Sigmoid colon (tissue), 4 donors: ENCODE measurements around the gene UGT1A7.

Source experiments
- EP300 ChIP-seq, 4 donors: sonication (generic); formaldehyde crosslinking; IDR thresholded peaks; one replicate each; pipeline ENCODE4 v1.6.1; 2017; ENCODE audit warnings: antibody characterized with exemption in 4 of 4
- POLR2A ChIP-seq, 2 donors: fragments of 450-650 bp; IDR thresholded peaks; one replicate each; pipeline ENCODE4 v1.6.1; 2016; ENCODE audit warnings: antibody characterized with exemption in 2 of 2, mild to moderate bottlenecking in 2 of 2, moderate library complexity in 2 of 2
- POLR2AphosphoS5 ChIP-seq, 4 donors: sonication (generic); formaldehyde crosslinking; IDR thresholded peaks; one replicate each; pipeline ENCODE4 v1.6.1; 2017; ENCODE audit warnings: antibody characterized with exemption in 4 of 4
- TF ChIP-seq, protein P1 (sequence below), 4 experiments: fragments of 450-650 bp in 3 of 4; fragments of 200-600 bp in 1 of 4; IDR thresholded peaks; one replicate each; pipeline ENCODE4 v1.5.1; 2016 to 2019; ENCODE audit warnings: antibody characterized with exemption in 4 of 4, mild to moderate bottlenecking in 3 of 4, moderate library complexity in 2 of 4

DNA sequence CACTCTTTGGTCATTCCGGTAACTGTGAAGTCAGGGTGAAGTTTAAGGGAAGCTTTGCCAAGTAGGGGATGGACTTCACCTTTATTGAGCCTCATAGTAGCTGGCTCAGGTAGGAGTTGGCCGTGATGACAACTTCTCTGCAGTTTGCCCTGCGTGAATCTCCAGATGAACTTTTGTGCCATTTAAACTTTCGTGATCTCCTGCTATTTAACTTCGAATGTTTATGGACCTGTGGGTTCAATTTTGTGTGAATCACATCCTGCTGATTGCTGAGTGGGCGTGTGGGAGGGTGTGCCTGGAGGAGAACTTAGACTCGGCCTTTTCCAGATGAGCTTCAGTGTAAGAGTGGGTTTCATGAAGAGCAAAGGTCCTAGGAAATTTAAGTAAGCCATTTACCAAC is 82.6 kb downstream of the UGT1A7 start:
- TF ChIP-seq POLR2A (IDR thresholded peaks at IDR 0.05) (no peak), POLR2AphosphoS5 (IDR thresholded peaks at IDR 0.05) (no peak), EP300 (IDR thresholded peaks at IDR 0.05) (no peak)
- TF ChIP-seq, protein P1, sequence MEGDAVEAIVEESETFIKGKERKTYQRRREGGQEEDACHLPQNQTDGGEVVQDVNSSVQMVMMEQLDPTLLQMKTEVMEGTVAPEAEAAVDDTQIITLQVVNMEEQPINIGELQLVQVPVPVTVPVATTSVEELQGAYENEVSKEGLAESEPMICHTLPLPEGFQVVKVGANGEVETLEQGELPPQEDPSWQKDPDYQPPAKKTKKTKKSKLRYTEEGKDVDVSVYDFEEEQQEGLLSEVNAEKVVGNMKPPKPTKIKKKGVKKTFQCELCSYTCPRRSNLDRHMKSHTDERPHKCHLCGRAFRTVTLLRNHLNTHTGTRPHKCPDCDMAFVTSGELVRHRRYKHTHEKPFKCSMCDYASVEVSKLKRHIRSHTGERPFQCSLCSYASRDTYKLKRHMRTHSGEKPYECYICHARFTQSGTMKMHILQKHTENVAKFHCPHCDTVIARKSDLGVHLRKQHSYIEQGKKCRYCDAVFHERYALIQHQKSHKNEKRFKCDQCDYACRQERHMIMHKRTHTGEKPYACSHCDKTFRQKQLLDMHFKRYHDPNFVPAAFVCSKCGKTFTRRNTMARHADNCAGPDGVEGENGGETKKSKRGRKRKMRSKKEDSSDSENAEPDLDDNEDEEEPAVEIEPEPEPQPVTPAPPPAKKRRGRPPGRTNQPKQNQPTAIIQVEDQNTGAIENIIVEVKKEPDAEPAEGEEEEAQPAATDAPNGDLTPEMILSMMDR (IDR thresholded peaks at IDR 0.05) = no peak
